ENCODE measurements around the gene MYO9B. TPM values are rescaled to one million over a fixed set of nuclear protein-coding genes. Genes with fewer than 3 reads are reported as not detected.

The MYO9B gene
- total RNA-seq, 1 experiment from 2014 or later, result 103 TPM

GRCh38 chr19:17248011-17248776, 172.6 kb downstream of the MYO9B start:
- Histone ChIP-seq H3K27me3 (ENCODE audit: insufficient read depth, low read depth) (no peaks in the 10 kb centered on the region), H3K9me2 (ENCODE audit: insufficient read depth) (no peaks in the 10 kb centered on the region), H3K79me2 (ENCODE audit: low read depth) (peaks cover 25% of the 10 kb centered on the region), H3K9me3 (ENCODE audit: insufficient read depth, low read depth) (no peaks in the 10 kb centered on the region), H3K4me2 (peak overlapping the region; percentile 86), H3K36me3 (ENCODE audit: low read depth) (no peaks in the 10 kb centered on the region), H3K27ac (peak overlapping the region; percentile 95), H3K4me3 (peak overlapping the region; percentile 61; the same call in 1 of the 2 replicates), H4K20me1 (ENCODE audit: insufficient read depth) (peaks cover 7% of the 10 kb centered on the region), H3F3A (ENCODE audit: insufficient read depth, low read depth) (peaks cover 45% of the 10 kb centered on the region), H2AFZ (peak overlapping the region; percentile 40), H3K4me1 (replicated peaks; ENCODE audit: insufficient read depth) (peaks cover 41% of the 10 kb centered on the region)
- DNase-seq, result peak; percentile 85 to 98
- TF ChIP-seq, protein P1, sequence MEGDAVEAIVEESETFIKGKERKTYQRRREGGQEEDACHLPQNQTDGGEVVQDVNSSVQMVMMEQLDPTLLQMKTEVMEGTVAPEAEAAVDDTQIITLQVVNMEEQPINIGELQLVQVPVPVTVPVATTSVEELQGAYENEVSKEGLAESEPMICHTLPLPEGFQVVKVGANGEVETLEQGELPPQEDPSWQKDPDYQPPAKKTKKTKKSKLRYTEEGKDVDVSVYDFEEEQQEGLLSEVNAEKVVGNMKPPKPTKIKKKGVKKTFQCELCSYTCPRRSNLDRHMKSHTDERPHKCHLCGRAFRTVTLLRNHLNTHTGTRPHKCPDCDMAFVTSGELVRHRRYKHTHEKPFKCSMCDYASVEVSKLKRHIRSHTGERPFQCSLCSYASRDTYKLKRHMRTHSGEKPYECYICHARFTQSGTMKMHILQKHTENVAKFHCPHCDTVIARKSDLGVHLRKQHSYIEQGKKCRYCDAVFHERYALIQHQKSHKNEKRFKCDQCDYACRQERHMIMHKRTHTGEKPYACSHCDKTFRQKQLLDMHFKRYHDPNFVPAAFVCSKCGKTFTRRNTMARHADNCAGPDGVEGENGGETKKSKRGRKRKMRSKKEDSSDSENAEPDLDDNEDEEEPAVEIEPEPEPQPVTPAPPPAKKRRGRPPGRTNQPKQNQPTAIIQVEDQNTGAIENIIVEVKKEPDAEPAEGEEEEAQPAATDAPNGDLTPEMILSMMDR (conservative IDR thresholded peaks at IDR 0.05), result no peak
- no peak for TF ChIP-seq EZH2 (IDR thresholded peaks at IDR 0.05; ENCODE audit: low read depth)
- ChIA-PET CTCF (interaction anchor here (0.6 to 1.5 kb wide), 4 partner anchors 12 to 530 kb away, joined by 3 to 9 read pairs (median 4); partner anchors contain the start of gene MRPL34), POLR2A (ENCODE audit: unreplicated experiment) (interaction anchor here (1.9 kb wide), 1 partner anchor 19 kb away, joined by 8 read pairs; the partner anchor contains the start of gene BABAM1)
- intact Hi-C loops (cut with micrococcal nuclease; ENCODE audit: unreplicated experiment), result no loop called here
- TSS peak; percentile 69 for BruUV-seq (replicated peaks)

- Histone ChIP-seq H3K4me3 (no peak overlapping the region), H3K4me1 (replicated peaks; ENCODE audit: insufficient read depth) (peaks cover 46% of the 10 kb centered on the region), H3K4me2 (peak overlapping the region; percentile 29), H3K36me3 (ENCODE audit: low read depth) (no peaks in the 10 kb centered on the region), H3K27me3 (ENCODE audit: insufficient read depth, low read depth) (no peaks in the 10 kb centered on the region), H3K79me2 (ENCODE audit: low read depth) (peaks cover 7% of the 10 kb centered on the region; the same call in 1 of the 2 replicates), H2AFZ (no peak overlapping the region), H3K9me2 (ENCODE audit: insufficient read depth) (no peaks in the 10 kb centered on the region), H3K27ac (peak overlapping the region; percentile 95), H3K9me3 (ENCODE audit: insufficient read depth, low read depth) (no peaks in the 10 kb centered on the region), H4K20me1 (ENCODE audit: insufficient read depth) (no peaks in the 10 kb centered on the region), H3F3A (ENCODE audit: insufficient read depth, low read depth) (peaks cover 52% of the 10 kb centered on the region)
- BruUV-seq (replicated peaks), result no TSS peak
- ChIA-PET POLR2A (ENCODE audit: unreplicated experiment) (no interaction called here), CTCF (interaction anchor here (0.6 kb wide), 1 partner anchor 16 kb away, joined by 6 read pairs; no protein-coding TSS in a partner anchor)
- TF ChIP-seq, protein P1 (conservative IDR thresholded peaks at IDR 0.05), result no peak
- TF ChIP-seq EZH2 (IDR thresholded peaks at IDR 0.05; ENCODE audit: low read depth), result no peak
- peak in 1 of 2 experiments; percentile 31 for DNase-seq
- intact Hi-C loops (cut with micrococcal nuclease; ENCODE audit: unreplicated experiment), result no loop called here
Measured at GRCh38 chr19:17249887-17250548, 174.4 kb downstream of the MYO9B start.

DNA sequence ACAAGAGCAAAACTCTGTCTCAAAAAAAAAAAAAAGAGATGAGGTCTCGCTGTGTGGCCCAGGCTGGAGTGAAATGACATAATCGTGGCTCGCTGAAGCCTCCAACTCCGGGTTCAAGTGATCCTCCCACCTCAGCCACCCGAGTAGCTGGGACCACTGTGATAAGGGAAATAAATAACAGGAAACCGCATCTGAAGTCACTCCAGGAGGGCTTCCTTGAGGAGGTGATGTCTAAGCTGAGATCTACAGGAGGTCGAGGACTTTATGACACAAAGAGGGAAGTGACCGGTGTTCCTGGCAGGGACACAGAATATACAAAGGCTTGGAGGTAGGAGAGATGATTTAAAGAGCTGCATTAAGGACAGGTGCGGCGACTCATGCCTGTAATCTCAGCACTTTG, 179.1 kb downstream of the MYO9B start:
- CTCF ChIA-PET, result no interaction called here
- no peaks in the 10 kb centered on the region for H3K9me2 ChIP-seq (ENCODE audit: insufficient read depth)
- intact Hi-C loops (cut with micrococcal nuclease; ENCODE audit: unreplicated experiment), result no loop called here
- H3K9me3 ChIP-seq (ENCODE audit: insufficient read depth, low read depth), result no peaks in the 10 kb centered on the region
- no TSS peak for BruUV-seq (replicated peaks)
- no peaks in the 10 kb centered on the region for H3K36me3 ChIP-seq (ENCODE audit: low read depth)
- POLR2A ChIA-PET (ENCODE audit: unreplicated experiment), result interaction anchor here (1.0 to 1.2 kb wide), 2 partner anchors 12 to 40 kb away, joined by 5 to 13 read pairs; partner anchors contain the start of genes BABAM1 and USE1
- peaks cover 23% of the 10 kb centered on the region for H3K4me1 ChIP-seq (replicated peaks; ENCODE audit: insufficient read depth)
- no peaks in the 10 kb centered on the region for H3K27me3 ChIP-seq (ENCODE audit: insufficient read depth, low read depth)
- no peak overlapping the region for H2AFZ ChIP-seq
- no peaks in the 10 kb centered on the region for H3K79me2 ChIP-seq (ENCODE audit: low read depth)
- no peak overlapping the region for H3K4me3 ChIP-seq
- no peaks in the 10 kb centered on the region for H4K20me1 ChIP-seq (ENCODE audit: insufficient read depth)
- DNase-seq, result peak in 1 of 2 experiments; percentile 40
- TF ChIP-seq, protein P1 (conservative IDR thresholded peaks at IDR 0.05), result no peak
- TF ChIP-seq EZH2 (IDR thresholded peaks at IDR 0.05; ENCODE audit: low read depth), result no peak
- H3K27ac ChIP-seq, result peak overlapping the region; percentile 68
- peaks cover 27% of the 10 kb centered on the region for H3F3A ChIP-seq (ENCODE audit: insufficient read depth, low read depth)
- H3K4me2 ChIP-seq, result peak overlapping the region; percentile 20

Measured in PC-9 (cell line).